ENCODE results near the gene NDST3. TPM values are rescaled to one million over a fixed set of nuclear protein-coding genes. Genes with fewer than 3 reads are reported as not detected.

The NDST3 gene
- total and polyA plus RNA-seq, 8 donors, result 0.02 TPM; not detected in 7

DNA sequence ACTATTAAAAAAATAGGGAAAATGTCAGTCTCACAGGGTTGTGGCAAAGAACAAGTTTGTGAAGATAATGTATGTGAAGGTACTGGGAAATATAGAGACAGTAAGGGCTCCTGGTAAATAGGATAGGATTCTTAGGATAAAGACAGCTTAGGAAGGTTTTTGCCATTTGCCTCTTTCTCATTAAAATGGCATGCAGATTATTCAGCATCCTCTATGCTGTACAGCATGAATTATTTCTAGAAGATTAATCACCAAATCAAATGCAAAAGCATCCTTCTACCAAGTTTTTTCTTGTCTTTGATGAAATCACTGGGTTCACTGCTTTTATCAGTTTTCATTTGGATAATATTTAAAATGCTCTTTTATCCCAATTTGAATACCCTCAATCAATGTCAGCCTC lies 142.8 kb downstream of the NDST3 start:
- ATAC-seq, result no peak
- TF ChIP-seq, protein P1, sequence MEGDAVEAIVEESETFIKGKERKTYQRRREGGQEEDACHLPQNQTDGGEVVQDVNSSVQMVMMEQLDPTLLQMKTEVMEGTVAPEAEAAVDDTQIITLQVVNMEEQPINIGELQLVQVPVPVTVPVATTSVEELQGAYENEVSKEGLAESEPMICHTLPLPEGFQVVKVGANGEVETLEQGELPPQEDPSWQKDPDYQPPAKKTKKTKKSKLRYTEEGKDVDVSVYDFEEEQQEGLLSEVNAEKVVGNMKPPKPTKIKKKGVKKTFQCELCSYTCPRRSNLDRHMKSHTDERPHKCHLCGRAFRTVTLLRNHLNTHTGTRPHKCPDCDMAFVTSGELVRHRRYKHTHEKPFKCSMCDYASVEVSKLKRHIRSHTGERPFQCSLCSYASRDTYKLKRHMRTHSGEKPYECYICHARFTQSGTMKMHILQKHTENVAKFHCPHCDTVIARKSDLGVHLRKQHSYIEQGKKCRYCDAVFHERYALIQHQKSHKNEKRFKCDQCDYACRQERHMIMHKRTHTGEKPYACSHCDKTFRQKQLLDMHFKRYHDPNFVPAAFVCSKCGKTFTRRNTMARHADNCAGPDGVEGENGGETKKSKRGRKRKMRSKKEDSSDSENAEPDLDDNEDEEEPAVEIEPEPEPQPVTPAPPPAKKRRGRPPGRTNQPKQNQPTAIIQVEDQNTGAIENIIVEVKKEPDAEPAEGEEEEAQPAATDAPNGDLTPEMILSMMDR (IDR thresholded peaks at IDR 0.05), result no peak
- H3K36me3 ChIP-seq, result no peaks in the 10 kb centered on the region
- no peak overlapping the region for H3K4me3 ChIP-seq
- no peak overlapping the region for H3K27ac ChIP-seq
- no peak for DNase-seq
- FAIRE-seq, result no peak
- intact Hi-C loops (cut with DNase I), result no loop called here
- no peaks in the 10 kb centered on the region for H3K27me3 ChIP-seq
- no peaks in the 10 kb centered on the region for H3K4me1 ChIP-seq
- no peaks in the 10 kb centered on the region for H3K9me3 ChIP-seq

DNA sequence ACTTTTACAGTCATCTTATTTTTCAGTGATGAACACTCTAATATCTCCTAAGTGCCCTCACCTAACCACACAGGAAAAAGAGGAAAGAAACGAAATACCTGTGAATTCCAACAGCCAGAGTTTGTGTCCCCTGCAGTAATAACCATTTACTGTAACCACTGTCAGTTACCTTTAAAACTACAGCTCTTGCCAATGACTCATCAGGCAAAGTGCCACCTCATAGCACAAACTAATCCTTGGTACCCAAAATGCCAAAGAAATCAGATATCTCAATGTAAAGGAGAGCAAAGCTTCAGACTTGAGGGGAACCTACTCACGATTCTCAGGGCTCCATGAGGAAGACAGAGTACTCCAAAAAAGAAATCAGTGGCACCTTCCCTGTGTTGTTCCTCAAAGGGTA lies 146.5 kb downstream of the NDST3 start:
- H3K27me3 ChIP-seq, result no peaks in the 10 kb centered on the region
- no peak overlapping the region for H3K4me3 ChIP-seq
- DNase-seq, result no peak
- TF ChIP-seq, protein P1 (IDR thresholded peaks at IDR 0.05), result no peak
- 54 to 70% methylated on average over 2 of the region's 2 CpGs for WGBS, 2 donors
- H3K4me1 ChIP-seq, result no peaks in the 10 kb centered on the region
- no peaks in the 10 kb centered on the region for H3K36me3 ChIP-seq
- H3K27ac ChIP-seq, result no peak overlapping the region
- FAIRE-seq, result no peak
- no peak for ATAC-seq
- intact Hi-C loops (cut with DNase I), result no loop called here
- no peaks in the 10 kb centered on the region for H3K9me3 ChIP-seq

DNA sequence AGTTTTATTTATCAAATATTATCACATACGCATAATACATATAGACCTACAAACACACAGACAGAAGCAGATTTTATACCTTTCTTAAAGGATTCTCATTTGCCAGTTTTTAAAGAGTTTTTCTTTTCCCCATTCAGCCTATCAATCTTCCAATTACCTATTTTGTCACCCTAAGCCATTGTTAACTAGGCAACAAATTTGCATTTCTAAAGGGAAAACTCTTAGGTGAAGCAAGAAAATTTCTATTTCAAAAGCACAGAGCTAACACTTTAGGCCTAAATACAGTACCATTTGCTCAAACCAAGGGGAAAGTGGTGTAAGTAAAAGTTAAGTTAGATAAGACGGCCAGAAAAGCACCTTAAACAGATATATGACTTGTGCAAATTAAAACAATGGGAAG lies 156.6 kb downstream of the NDST3 start:
- Histone ChIP-seq H3K4me1 (no peaks in the 10 kb centered on the region), H3K27me3 (no peaks in the 10 kb centered on the region), H3K4me3 (no peak overlapping the region), H3K27ac (no peak overlapping the region), H3K36me3 (no peaks in the 10 kb centered on the region), H3K9me3 (no peaks in the 10 kb centered on the region)
- intact Hi-C loops (cut with DNase I), result no loop called here
- 81 to 82% methylated on average over 2 of the region's 2 CpGs for WGBS, 2 donors
- FAIRE-seq, result no peak
- TF ChIP-seq, protein P1 (IDR thresholded peaks at IDR 0.05), result no peak
- DNase-seq, result no peak
- no peak for ATAC-seq

DNA sequence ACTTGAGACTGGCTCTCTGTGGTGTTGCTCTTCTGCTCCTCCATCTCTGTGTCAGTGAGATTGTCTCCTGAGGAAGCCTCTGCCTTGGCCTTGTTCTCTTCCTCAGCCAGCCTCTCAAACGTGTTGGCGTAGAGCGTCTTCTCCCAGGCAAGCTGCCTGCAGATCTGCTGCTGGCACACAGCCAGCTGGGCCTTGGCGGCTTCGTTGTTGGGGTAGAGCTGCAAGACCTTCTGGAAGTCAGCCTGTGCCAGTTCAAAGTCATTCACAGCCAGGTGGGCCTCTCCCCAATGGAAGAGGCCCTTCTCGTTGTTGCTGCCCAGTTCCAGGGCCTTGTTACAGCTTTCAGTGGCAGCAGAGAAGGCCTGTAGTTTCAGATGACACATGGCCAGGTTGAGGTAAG lies 159.1 kb downstream of the NDST3 start:
- H3K4me3 ChIP-seq, result no peak overlapping the region
- ATAC-seq (no peak), DNase-seq (peak in 2 of 6 donors; percentile 10 to 49), FAIRE-seq (no peak)
- intact Hi-C loops (cut with DNase I), result no loop called here
- H3K9me3 ChIP-seq, result no peaks in the 10 kb centered on the region
- TF ChIP-seq, protein P1 (IDR thresholded peaks at IDR 0.05), result no peak
- H3K27ac ChIP-seq, result no peak overlapping the region
- H3K4me1 ChIP-seq, result no peaks in the 10 kb centered on the region
- H3K36me3 ChIP-seq, result no peaks in the 10 kb centered on the region
- WGBS, 2 donors, result 80 to 87% methylated on average over 6 of the region's 6 CpGs
- H3K27me3 ChIP-seq, result no peaks in the 10 kb centered on the region

DNA sequence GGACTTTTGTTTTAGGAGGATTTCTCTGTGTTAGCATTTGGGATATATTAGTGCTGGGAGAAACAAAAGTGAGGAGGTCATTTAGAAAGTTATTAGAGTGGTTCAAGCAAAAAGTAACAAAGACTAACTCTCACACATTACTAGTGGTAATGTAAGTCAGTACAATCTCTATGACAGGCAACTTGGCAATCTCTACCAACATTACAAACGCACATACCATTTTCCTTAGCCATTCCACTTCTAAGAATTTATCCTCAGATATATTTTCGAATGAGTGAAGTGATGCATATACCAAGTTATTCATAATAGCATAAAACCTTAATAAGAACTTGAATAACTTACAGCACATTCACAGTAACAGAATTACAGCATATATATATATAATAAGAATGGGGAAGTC lies 172.3 kb downstream of the NDST3 start:
- no peak overlapping the region for H3K4me3 ChIP-seq
- H3K27me3 ChIP-seq, result no peaks in the 10 kb centered on the region
- no peak for FAIRE-seq
- no peaks in the 10 kb centered on the region for H3K9me3 ChIP-seq
- no peak for DNase-seq
- intact Hi-C loops (cut with DNase I), result no loop called here
- H3K4me1 ChIP-seq, result no peaks in the 10 kb centered on the region
- H3K27ac ChIP-seq, result no peak overlapping the region
- no peaks in the 10 kb centered on the region for H3K36me3 ChIP-seq
- TF ChIP-seq, protein P1 (IDR thresholded peaks at IDR 0.05), result no peak
- 76 to 78% methylated on average over 2 of the region's 2 CpGs for WGBS, 2 donors
- no peak for ATAC-seq
